GM20000 (cell line): ENCODE results near the gene VPS16.

Source experiments
- DNase-seq: peaks from one replicate; pipeline ENCODE4 v3.0.0; 2012; ENCODE audit warnings: low spot score
- CTCF ChIP-seq: IDR thresholded peaks from 2 replicates; pipeline ENCODE4 v1.5.1; 2012; ENCODE audit warnings: mild to moderate bottlenecking, control low read depth; ENCODE audit errors: extremely low read depth, missing control alignments

Gene VPS16

DNA sequence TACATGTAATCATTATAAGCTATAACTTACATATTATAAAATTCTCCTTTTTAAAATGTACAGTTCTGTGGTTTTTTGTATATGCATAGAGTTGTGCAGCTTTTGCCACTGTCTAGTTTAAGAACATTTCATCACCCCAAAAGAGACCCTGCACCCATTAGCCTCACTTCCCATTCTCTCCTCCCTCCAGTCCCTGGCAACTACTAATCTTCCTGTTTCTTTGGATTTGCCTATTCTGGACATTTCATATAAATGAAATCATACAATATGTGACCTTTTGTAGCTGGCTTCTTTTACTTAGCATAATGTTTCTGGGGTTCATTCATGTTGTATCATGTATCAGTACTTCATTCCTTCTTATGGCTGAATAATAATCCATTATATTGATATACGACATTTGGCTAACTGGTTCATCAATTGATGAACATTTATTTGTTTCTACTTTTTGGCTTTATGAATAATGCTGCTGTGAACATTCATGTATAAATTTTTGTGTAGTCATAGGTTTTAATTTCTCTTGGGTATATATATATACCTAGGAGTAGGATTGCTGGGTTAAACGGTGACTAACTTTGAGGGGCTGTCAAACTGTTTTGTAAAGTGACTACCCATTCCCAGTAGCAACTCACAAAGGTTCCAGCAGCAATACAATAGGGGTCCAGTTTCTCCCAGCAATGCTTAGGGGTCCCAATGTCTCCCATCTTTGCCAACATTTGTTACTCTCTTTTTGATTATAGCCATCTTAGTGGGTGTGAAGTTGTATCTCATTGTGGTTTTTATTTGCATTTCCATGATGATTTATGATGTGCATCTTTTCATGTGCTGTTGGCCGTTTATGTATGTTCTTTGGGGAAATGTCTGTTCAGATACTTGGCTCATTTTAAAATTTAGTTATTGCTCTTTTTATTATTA is 43.4 kb downstream of the VPS16 start:
- TF ChIP-seq CTCF, result no peak
- DNase-seq, result no peak

- TF ChIP-seq CTCF, result no peak
- DNase-seq, result no peak
Observed at GRCh38 chr20:2887715-2888114, 47.2 kb downstream of the VPS16 start.

DNA sequence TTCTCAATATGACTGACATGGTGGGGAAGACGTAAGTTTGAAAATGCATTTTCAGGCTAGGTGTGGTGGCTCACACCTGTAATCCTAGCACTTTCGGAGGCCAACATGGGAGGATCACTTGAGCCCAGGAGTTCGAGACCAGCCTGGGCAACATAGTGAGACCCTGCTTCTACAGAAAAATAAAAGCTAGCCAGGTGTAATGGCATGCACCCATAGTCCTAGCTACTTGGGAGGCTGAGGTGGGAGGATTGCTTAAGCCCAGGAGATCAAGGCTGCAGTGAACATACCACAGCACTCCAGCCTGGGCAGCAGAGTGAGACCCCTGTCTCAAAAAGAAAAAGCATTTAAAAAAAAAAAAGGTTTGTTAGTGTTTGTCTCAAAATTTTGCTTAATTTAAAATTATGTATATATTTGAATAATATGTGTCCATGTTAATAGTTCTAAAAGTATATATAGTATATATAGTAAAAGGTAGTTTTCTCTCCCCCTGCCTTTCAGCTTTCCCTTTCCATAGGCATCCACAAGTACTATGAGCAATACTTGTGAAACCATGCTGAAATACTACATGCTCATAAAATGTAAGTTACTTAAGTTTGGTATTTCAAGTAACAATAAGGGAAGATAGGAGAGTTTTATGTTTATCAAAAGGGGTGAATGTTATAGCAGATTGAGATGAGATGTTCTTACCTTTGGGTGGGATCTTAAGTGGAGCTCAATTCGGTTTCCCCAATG is 47.8 kb downstream of the VPS16 start:
- no peak for DNase-seq
- no peak for TF ChIP-seq CTCF

DNA sequence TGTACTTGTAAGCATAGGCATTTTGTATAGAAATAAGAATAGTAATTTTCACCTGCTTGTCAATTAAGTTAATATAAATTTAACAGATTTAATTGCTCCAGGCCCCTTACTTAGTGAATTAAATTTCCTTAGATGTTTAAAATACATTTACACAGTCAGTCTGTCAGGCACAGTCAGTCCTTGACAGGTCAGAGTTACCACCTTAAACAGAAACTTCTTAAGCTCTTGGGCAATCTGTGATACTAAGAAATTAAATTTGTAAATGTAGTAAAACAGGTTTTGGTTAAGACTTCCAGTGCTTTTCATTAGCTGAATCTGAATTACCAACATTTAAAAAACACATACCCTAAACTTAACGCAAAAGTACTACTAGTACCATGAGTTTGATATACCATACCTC is 48.7 kb downstream of the VPS16 start:
- DNase-seq, result no peak

DNA sequence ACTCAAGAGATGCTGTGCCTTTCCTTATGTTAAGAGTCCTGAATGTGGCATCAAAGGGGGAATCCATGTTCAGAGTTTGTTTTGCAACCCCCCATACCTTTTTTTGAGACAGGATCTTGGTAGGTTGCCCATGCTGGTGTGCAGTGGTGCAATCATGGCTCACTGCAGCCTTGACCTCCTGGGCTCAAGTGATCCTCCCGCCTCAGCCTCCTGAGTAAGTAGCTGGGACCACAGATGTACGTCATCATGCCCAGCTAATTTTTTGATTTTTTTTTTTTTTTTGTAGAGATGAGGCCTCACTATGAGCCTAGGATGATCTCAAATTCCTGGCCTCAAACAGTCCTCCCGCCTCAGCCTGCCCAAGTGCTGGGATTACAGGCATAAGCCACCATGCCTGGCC is 49.3 kb downstream of the VPS16 start:
- DNase-seq, result no peak

More for the DNA sequence above, 48.7 kb downstream of the VPS16 start:
- no peak for TF ChIP-seq CTCF

GRCh38 chr20:2890742-2891141 is 50.2 kb downstream of the VPS16 start:
- TF ChIP-seq CTCF, result no peak
- DNase-seq, result no peak

More for the DNA sequence above, 49.3 kb downstream of the VPS16 start:
- no peak for TF ChIP-seq CTCF

GRCh38 chr20:2891343-2891742 is 50.8 kb downstream of the VPS16 start:
- no peak for DNase-seq

More at GRCh38 chr20:2891343-2891742, 50.8 kb downstream of the VPS16 start:
- no peak for TF ChIP-seq CTCF
